ENCODE measurements around the gene MGAT5.

The MGAT5 gene

GRCh38 chr2:134300585-134300984 lies 46.7 kb downstream of the MGAT5 start:
- H4K8ac ChIP-seq (ENCODE audit: low read length): no peak overlapping the region

GRCh38 chr2:134301099-134301927 lies 47.4 kb downstream of the MGAT5 start:
- no peaks in the 10 kb centered on the region for H3K36me3 ChIP-seq (ENCODE audit: control insufficient read depth in 1 of 2, insufficient read depth in 2 of 2, low read depth in 1 of 2, low read length in 2 of 2)
- H2BK12ac ChIP-seq (ENCODE audit: low read length in 2 of 2): no peak overlapping the region
- H3K9me3 ChIP-seq (ENCODE audit: control insufficient read depth, low read length): no peaks in the 10 kb centered on the region
- peak overlapping the region in 1 of 2 experiments; percentile 18 for H3K18ac ChIP-seq (ENCODE audit: low read depth in 1 of 2, low read length in 2 of 2)
- no peaks in the 10 kb centered on the region for H3K4me1 ChIP-seq (ENCODE audit: control insufficient read depth, insufficient read depth, low read depth, low read length)
- no peak overlapping the region for H3K27ac ChIP-seq (ENCODE audit: low read length, poor library complexity, severe bottlenecking)
- H3K4ac ChIP-seq (ENCODE audit: low read depth in 1 of 2, low read length in 2 of 2): no peak overlapping the region
- peak; percentile 64 for DNase-seq
- peaks cover 5% of the 10 kb centered on the region for H3K79me1 ChIP-seq (replicated peaks; ENCODE audit: low read length, poor library complexity, severe bottlenecking)
- no peak overlapping the region for H3K14ac ChIP-seq (ENCODE audit: low read length in 2 of 2)
- no peak overlapping the region for H2AK5ac ChIP-seq (ENCODE audit: low read length, severe bottlenecking)
- no peak overlapping the region for H4K8ac ChIP-seq (ENCODE audit: low read length)
- H2BK5ac ChIP-seq (ENCODE audit: low read depth, low read length, poor library complexity, severe bottlenecking): no peak overlapping the region
- H3K23ac ChIP-seq (ENCODE audit: low read length in 2 of 2): no peak overlapping the region
- H2BK15ac ChIP-seq (ENCODE audit: low read depth, poor library complexity, severe bottlenecking): no peak overlapping the region
- H3K9ac ChIP-seq (ENCODE audit: low read length): peak overlapping the region; percentile 70
- whole genome bisulfite sequencing: 47% methylated on average over 8 of the region's 8 CpGs
- no peak overlapping the region for H2BK120ac ChIP-seq (ENCODE audit: low read depth, low read length)
- H3K27me3 ChIP-seq (ENCODE audit: control insufficient read depth in 1 of 2, insufficient read depth in 1 of 2, low read length in 2 of 2): no peaks in the 10 kb centered on the region
- H4K91ac ChIP-seq (ENCODE audit: low read length): no peak overlapping the region
- H3K4me2 ChIP-seq (ENCODE audit: low read length, poor library complexity, severe bottlenecking): no peak overlapping the region
- no peak overlapping the region for H2AFZ ChIP-seq (ENCODE audit: low read depth, low read length)
- peak overlapping the region in 1 of 2 experiments; percentile 49 for H3K4me3 ChIP-seq (ENCODE audit: insufficient read depth in 1 of 2, low read depth in 1 of 2, low read length in 2 of 2)

More at GRCh38 chr2:134300585-134300984, 46.7 kb downstream of the MGAT5 start:
- no peak overlapping the region for H3K23ac ChIP-seq (ENCODE audit: low read length in 2 of 2)
- H2BK5ac ChIP-seq (ENCODE audit: low read depth, low read length, poor library complexity, severe bottlenecking): no peak overlapping the region
- no peak overlapping the region for H3K4ac ChIP-seq (ENCODE audit: low read depth in 1 of 2, low read length in 2 of 2)
- H3K4me2 ChIP-seq (ENCODE audit: low read length, poor library complexity, severe bottlenecking): no peak overlapping the region
- no peak overlapping the region for H3K4me3 ChIP-seq (ENCODE audit: insufficient read depth in 1 of 2, low read depth in 1 of 2, low read length in 2 of 2)
- no CpG with 5 or more reads among the region's 1 CpG for WGBS
- no peak overlapping the region for H4K91ac ChIP-seq (ENCODE audit: low read length)
- no peak overlapping the region for H2BK12ac ChIP-seq (ENCODE audit: low read length in 2 of 2)
- H3K27me3 ChIP-seq (ENCODE audit: control insufficient read depth in 1 of 2, insufficient read depth in 1 of 2, low read length in 2 of 2): no peaks in the 10 kb centered on the region
- no peak overlapping the region for H2AK5ac ChIP-seq (ENCODE audit: low read length, severe bottlenecking)
- no peaks in the 10 kb centered on the region for H3K36me3 ChIP-seq (ENCODE audit: control insufficient read depth in 1 of 2, insufficient read depth in 2 of 2, low read depth in 1 of 2, low read length in 2 of 2)
- no peak overlapping the region for H2AFZ ChIP-seq (ENCODE audit: low read depth, low read length)
- no peaks in the 10 kb centered on the region for H3K9me3 ChIP-seq (ENCODE audit: control insufficient read depth, low read length)
- H3K79me1 ChIP-seq (replicated peaks; ENCODE audit: low read length, poor library complexity, severe bottlenecking): peaks cover 5% of the 10 kb centered on the region
- no peak overlapping the region for H3K18ac ChIP-seq (ENCODE audit: low read depth in 1 of 2, low read length in 2 of 2)
- DNase-seq: no peak
- H2BK120ac ChIP-seq (ENCODE audit: low read depth, low read length): no peak overlapping the region
- no peak overlapping the region for H3K14ac ChIP-seq (ENCODE audit: low read length in 2 of 2)
- no peaks in the 10 kb centered on the region for H3K4me1 ChIP-seq (ENCODE audit: control insufficient read depth, insufficient read depth, low read depth, low read length)
- no peak overlapping the region for H3K27ac ChIP-seq (ENCODE audit: low read length, poor library complexity, severe bottlenecking)
- no peak overlapping the region for H2BK15ac ChIP-seq (ENCODE audit: low read depth, poor library complexity, severe bottlenecking)
- no peak overlapping the region for H3K9ac ChIP-seq (ENCODE audit: low read length)

GRCh38 chr2:134301928-134302260 lies 48.0 kb downstream of the MGAT5 start:
- Histone ChIP-seq H3K36me3 (ENCODE audit: control insufficient read depth in 1 of 2, insufficient read depth in 2 of 2, low read depth in 1 of 2, low read length in 2 of 2) (no peaks in the 10 kb centered on the region), H2BK12ac (ENCODE audit: low read length in 2 of 2) (no peak overlapping the region), H3K4ac (ENCODE audit: low read depth in 1 of 2, low read length in 2 of 2) (no peak overlapping the region), H2BK120ac (ENCODE audit: low read depth, low read length) (no peak overlapping the region), H3K23ac (ENCODE audit: low read length in 2 of 2) (no peak overlapping the region), H3K4me1 (ENCODE audit: control insufficient read depth, insufficient read depth, low read depth, low read length) (no peaks in the 10 kb centered on the region), H3K14ac (ENCODE audit: low read length in 2 of 2) (no peak overlapping the region), H3K27me3 (ENCODE audit: control insufficient read depth in 1 of 2, insufficient read depth in 1 of 2, low read length in 2 of 2) (no peaks in the 10 kb centered on the region), H3K18ac (ENCODE audit: low read depth in 1 of 2, low read length in 2 of 2) (no peak overlapping the region), H4K91ac (ENCODE audit: low read length) (no peak overlapping the region), H2AK5ac (ENCODE audit: low read length, severe bottlenecking) (no peak overlapping the region), H2BK5ac (ENCODE audit: low read depth, low read length, poor library complexity, severe bottlenecking) (no peak overlapping the region), H2BK15ac (ENCODE audit: low read depth, poor library complexity, severe bottlenecking) (no peak overlapping the region), H3K79me1 (replicated peaks; ENCODE audit: low read length, poor library complexity, severe bottlenecking) (peaks cover 5% of the 10 kb centered on the region), H2AFZ (ENCODE audit: low read depth, low read length) (no peak overlapping the region), H3K27ac (ENCODE audit: low read length, poor library complexity, severe bottlenecking) (no peak overlapping the region), H3K9me3 (ENCODE audit: control insufficient read depth, low read length) (no peaks in the 10 kb centered on the region), H3K4me2 (ENCODE audit: low read length, poor library complexity, severe bottlenecking) (no peak overlapping the region), H3K4me3 (ENCODE audit: insufficient read depth in 1 of 2, low read depth in 1 of 2, low read length in 2 of 2) (peak overlapping the region in 1 of 2 experiments; percentile 49), H3K9ac (ENCODE audit: low read length) (peak overlapping the region; percentile 70), H4K8ac (ENCODE audit: low read length) (no peak overlapping the region)
- no peak for DNase-seq
- 82% methylated on average over 2 of the region's 2 CpGs for WGBS

- Histone ChIP-seq H3K14ac (ENCODE audit: low read length in 2 of 2) (no peak overlapping the region), H3K18ac (ENCODE audit: low read depth in 1 of 2, low read length in 2 of 2) (no peak overlapping the region), H4K8ac (ENCODE audit: low read length) (no peak overlapping the region), H3K9ac (ENCODE audit: low read length) (no peak overlapping the region), H3K4ac (ENCODE audit: low read depth in 1 of 2, low read length in 2 of 2) (no peak overlapping the region), H3K9me3 (ENCODE audit: control insufficient read depth, low read length) (no peaks in the 10 kb centered on the region), H3K4me1 (ENCODE audit: control insufficient read depth, insufficient read depth, low read depth, low read length) (peaks cover 2% of the 10 kb centered on the region), H3K36me3 (ENCODE audit: control insufficient read depth in 1 of 2, insufficient read depth in 2 of 2, low read depth in 1 of 2, low read length in 2 of 2) (no peaks in the 10 kb centered on the region), H3K79me1 (replicated peaks; ENCODE audit: low read length, poor library complexity, severe bottlenecking) (peaks cover 7% of the 10 kb centered on the region), H2BK120ac (ENCODE audit: low read depth, low read length) (no peak overlapping the region), H3K27me3 (ENCODE audit: control insufficient read depth in 1 of 2, insufficient read depth in 1 of 2, low read length in 2 of 2) (no peaks in the 10 kb centered on the region), H2AK5ac (ENCODE audit: low read length, severe bottlenecking) (no peak overlapping the region), H2BK15ac (ENCODE audit: low read depth, poor library complexity, severe bottlenecking) (no peak overlapping the region), H3K4me2 (ENCODE audit: low read length, poor library complexity, severe bottlenecking) (no peak overlapping the region), H4K91ac (ENCODE audit: low read length) (no peak overlapping the region), H2AFZ (ENCODE audit: low read depth, low read length) (no peak overlapping the region), H3K23ac (ENCODE audit: low read length in 2 of 2) (peak overlapping the region in 1 of 2 experiments; percentile 30), H3K4me3 (ENCODE audit: insufficient read depth in 1 of 2, low read depth in 1 of 2, low read length in 2 of 2) (no peak overlapping the region), H3K27ac (ENCODE audit: low read length, poor library complexity, severe bottlenecking) (no peak overlapping the region), H2BK12ac (ENCODE audit: low read length in 2 of 2) (no peak overlapping the region), H2BK5ac (ENCODE audit: low read depth, low read length, poor library complexity, severe bottlenecking) (no peak overlapping the region)
- no peak for DNase-seq
- WGBS: 100% methylated on average over 1 of the region's 3 CpGs
Observed at GRCh38 chr2:134304394-134305108, 50.7 kb downstream of the MGAT5 start.

Measured in mesenchymal stem cell (in vitro differentiated cells and primary cell).